Activated naive CD4-positive, alpha-beta T cell treated with anti-CD3 and anti-CD28 coated beads, Interleukin-2, amount 10 ng/mL, durations not matched to agents 7 days and 5 days (primary cell): ENCODE measurements around the gene NOS3.
A peak's percentile ranks its signal among the peaks of the same experiment; 100 is the strongest.

Source experiments
- CTCF ChIA-PET: fragments of 350-600 bp; sonication (Branson Sonifier 250); formaldehyde crosslinking; loops from one replicate; lab custom pipeline; 2021; ENCODE audit warnings: antibody characterized with exemption; lab: Charles Lee
- DNase-seq: peaks from one replicate; pipeline ENCODE4 v3.0.0-alpha.2; 2020
- H3K27ac Mint-ChIP-seq: one replicate; pipeline ENCODE4 v1.8.0; 2021; ENCODE audit warnings: mild to moderate bottlenecking, moderate library complexity, mixed read lengths
- H3K27me3 Mint-ChIP-seq: one replicate; pipeline ENCODE4 v1.8.0; 2021; ENCODE audit warnings: mild to moderate bottlenecking, mixed read lengths
- H3K36me3 Mint-ChIP-seq: one replicate; pipeline ENCODE4 v1.8.0; 2021; ENCODE audit warnings: mixed read lengths
- H3K4me1 Mint-ChIP-seq: one replicate; pipeline ENCODE4 v1.8.0; 2021; ENCODE audit warnings: mixed read lengths
- H3K4me3 Mint-ChIP-seq: one replicate; pipeline ENCODE4 v1.8.0; 2021; ENCODE audit warnings: mild to moderate bottlenecking, moderate library complexity, mixed read lengths
- H3K9me3 Mint-ChIP-seq: one replicate; pipeline ENCODE4 v1.8.0; 2021; ENCODE audit warnings: mixed read lengths

The NOS3 gene

DNA sequence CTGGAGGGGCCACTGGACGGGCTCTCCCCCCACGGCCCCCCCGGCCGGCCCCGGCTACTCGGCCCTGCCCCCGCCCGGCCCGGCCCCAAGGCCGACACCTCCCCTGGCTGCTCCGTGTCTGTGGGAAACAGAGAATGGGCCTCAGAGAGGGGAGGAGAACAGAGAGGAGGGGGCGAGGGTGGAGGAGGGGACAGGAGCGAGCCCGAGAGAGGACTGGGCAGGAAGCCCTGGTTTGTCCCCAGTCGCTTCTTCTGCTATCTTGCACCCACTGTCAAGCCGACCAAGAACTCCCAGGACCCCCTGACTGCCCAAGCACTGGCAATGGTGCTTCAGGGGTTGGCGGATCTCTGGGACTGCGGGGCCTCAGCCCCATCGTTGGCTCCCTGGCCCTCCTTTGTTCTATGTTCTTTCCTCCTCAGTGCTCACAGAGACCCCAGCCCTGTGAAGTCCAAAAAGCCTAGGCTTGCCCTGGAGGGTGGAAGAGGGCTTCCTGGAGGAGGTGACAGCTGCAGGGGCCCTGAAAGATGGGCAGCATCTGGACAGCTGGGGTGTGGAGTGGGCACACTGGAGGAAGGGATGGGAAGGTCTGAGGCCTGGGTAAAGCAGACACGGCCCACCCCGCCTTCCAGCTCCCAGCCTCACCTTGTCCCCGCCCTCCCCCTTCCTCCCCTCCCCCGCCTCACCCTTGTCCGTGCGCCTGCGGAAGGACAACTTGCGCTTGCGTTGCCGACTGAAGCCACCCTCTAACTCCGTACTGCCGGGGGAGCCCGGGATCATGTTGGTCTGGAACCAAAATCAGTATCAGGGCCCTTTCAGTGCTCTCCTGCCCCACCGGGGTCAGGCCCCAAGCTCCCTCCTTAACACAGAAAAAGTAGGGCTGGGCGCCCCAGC lies 42.8 kb upstream of the NOS3 start:
- H3K36me3 Mint-ChIP-seq: no peaks in the 10 kb centered on the region
- no peak overlapping the region for H3K27ac Mint-ChIP-seq
- CTCF ChIA-PET: interaction anchor here (1.5 kb wide), 1 partner anchor 12 kb away, joined by 4 read pairs; no protein-coding TSS in a partner anchor
- peaks cover 6% of the 10 kb centered on the region for H3K4me1 Mint-ChIP-seq
- no peak overlapping the region for H3K4me3 Mint-ChIP-seq
- H3K9me3 Mint-ChIP-seq: no peaks in the 10 kb centered on the region
- peaks cover 53% of the 10 kb centered on the region for H3K27me3 Mint-ChIP-seq
- peak; percentile 13 for DNase-seq

DNA sequence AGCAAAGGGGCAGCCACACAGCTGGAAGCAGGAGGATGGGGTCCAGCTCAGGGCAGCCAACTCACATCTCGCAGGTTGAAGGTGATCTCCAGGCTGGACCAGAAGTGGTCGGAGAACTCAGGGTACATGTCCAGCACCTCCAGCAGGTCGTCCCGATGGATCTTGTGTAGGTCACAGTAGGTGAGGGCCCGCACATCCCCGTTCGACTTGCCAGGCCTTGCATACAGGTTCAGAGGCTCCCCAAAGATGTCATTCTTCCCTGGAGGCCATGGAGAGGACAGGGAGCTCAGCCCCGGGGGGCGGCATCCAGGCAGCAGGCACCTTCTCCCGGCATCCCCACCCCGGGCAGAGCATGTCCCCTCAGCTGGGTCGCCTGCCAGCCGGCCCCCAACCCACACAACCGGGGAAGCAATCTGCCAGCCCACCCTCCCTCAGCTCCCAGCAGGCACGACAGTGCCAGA lies 42.0 kb upstream of the NOS3 start:
- no peak overlapping the region for H3K4me3 Mint-ChIP-seq
- peaks cover 57% of the 10 kb centered on the region for H3K27me3 Mint-ChIP-seq
- H3K36me3 Mint-ChIP-seq: no peaks in the 10 kb centered on the region
- DNase-seq: peak; percentile 19
- no peak overlapping the region for H3K27ac Mint-ChIP-seq
- CTCF ChIA-PET: interaction anchor here (1.0 to 1.5 kb wide), 2 partner anchors 11 to 47 kb away, joined by 3 to 4 read pairs; no protein-coding TSS in a partner anchor
- H3K9me3 Mint-ChIP-seq: no peaks in the 10 kb centered on the region
- H3K4me1 Mint-ChIP-seq: peaks cover 2% of the 10 kb centered on the region

DNA sequence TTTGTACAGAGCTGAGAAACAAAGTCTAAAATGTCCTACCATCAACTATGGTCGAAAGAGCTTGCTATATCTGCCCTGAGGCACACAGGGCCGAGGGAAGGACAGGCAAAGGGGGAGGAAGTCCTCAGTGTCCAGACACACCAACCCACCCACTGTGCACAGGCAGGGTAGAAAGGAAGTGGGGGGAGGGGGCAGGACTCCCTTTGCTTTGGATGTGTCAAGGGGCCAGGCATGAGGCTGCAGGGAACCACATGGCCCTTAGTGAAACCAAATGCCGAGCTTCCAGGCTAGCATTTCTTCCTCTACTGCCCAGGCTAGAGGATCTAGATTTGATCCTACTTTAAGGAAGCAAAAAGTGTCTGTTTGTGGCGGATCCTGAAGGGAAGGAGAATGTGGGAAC lies 41.3 kb upstream of the NOS3 start:
- no peaks in the 10 kb centered on the region for H3K9me3 Mint-ChIP-seq
- no peak overlapping the region for H3K27ac Mint-ChIP-seq
- no peaks in the 10 kb centered on the region for H3K36me3 Mint-ChIP-seq
- H3K27me3 Mint-ChIP-seq: peaks cover 58% of the 10 kb centered on the region
- H3K4me3 Mint-ChIP-seq: no peak overlapping the region
- peaks cover 2% of the 10 kb centered on the region for H3K4me1 Mint-ChIP-seq
- DNase-seq: peak; percentile 5
- CTCF ChIA-PET: interaction anchor here (1.0 kb wide), 1 partner anchor 47 kb away, joined by 3 read pairs; no protein-coding TSS in a partner anchor

DNA sequence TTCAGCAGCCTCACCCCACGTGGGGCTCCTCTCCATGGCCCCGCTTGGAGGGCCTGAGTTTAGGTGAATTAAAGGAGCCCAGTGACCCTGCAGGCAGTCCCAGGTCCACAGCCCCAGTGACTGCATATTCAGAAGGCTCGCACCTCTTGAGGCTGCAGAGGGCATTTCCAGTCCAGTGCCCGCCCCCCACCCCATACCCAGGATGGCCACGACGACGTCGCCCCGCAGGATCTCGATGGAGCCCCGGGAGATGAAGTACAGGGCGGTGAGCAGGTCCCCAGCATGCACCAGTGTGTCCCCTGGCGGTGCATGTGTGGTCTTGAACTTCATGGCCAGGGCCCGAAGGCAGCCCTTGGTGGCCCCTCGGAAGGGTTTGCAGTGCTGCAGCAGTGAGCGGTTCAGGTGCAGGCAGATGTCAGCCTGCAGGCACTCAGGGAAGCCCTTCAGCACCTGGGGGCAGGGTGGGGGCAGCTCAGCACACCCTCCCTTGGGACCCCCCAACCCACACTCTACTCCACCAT lies 40.8 kb upstream of the NOS3 start:
- Mint-ChIP-seq H3K4me1 (peaks cover 2% of the 10 kb centered on the region), H3K27me3 (peaks cover 61% of the 10 kb centered on the region), H3K27ac (no peak overlapping the region), H3K9me3 (no peaks in the 10 kb centered on the region), H3K4me3 (no peak overlapping the region), H3K36me3 (no peaks in the 10 kb centered on the region)
- no peak for DNase-seq
- CTCF ChIA-PET: no interaction called here

DNA sequence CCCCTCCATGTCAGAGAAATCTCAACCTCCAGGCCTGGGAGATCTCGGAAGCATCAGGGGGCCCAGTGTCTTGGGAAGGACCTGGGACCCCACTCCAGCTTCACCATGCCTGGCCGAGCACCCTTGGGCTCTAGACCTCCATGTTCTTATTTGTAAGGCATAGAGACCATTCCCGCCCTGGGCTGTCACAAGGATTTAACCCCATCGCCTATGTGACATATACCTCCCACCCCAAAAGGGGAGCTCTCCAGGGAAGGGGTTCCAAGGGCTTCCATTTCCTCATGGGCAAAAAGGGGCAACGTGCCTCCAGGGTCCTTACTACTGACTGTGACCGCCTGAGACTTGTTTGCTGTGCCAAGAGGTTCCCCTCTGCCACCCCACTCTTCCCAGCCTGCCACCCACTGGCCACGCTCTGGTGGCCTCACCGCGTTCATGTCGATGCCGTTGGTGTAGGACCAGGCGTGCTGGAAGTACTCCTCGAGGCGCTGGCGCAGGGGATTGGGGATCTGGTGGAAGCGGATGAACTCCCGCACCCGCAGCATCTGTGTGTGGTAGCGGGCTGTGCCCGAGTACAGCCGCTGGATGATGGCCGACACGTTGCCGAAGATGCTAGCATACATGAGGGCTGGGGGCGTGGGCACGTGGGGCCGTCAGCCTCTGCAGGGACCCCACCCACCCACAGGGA lies 40.2 kb upstream of the NOS3 start:
- no peak overlapping the region for H3K27ac Mint-ChIP-seq
- no peaks in the 10 kb centered on the region for H3K9me3 Mint-ChIP-seq
- H3K4me3 Mint-ChIP-seq: no peak overlapping the region
- no peaks in the 10 kb centered on the region for H3K36me3 Mint-ChIP-seq
- H3K27me3 Mint-ChIP-seq: peaks cover 58% of the 10 kb centered on the region
- CTCF ChIA-PET: no interaction called here
- DNase-seq: no peak
- peaks cover 2% of the 10 kb centered on the region for H3K4me1 Mint-ChIP-seq

DNA sequence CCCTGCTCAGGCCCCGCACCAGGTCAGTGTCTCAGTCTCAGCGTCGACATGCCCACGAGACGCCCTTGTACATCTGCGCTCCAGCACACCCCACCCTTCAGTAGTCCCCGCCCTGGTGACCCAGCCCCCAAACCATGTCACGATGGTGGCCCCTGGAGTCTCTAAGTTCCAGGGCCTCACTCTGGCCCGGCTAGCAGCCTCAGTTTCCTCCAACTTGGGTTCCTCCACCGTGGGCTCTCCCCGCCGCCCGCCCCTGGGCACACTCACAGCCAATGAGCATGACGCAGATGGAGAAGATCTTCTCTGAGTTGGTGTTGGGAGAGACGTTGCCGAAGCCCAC lies 39.7 kb upstream of the NOS3 start:
- Mint-ChIP-seq H3K27ac (no peak overlapping the region), H3K9me3 (no peaks in the 10 kb centered on the region), H3K4me3 (no peak overlapping the region), H3K36me3 (no peaks in the 10 kb centered on the region), H3K4me1 (peaks cover 2% of the 10 kb centered on the region), H3K27me3 (peaks cover 58% of the 10 kb centered on the region)
- no peak for DNase-seq
- CTCF ChIA-PET: interaction anchor here (1.2 kb wide), 1 partner anchor 11 kb away, joined by 4 read pairs; no protein-coding TSS in a partner anchor

DNA sequence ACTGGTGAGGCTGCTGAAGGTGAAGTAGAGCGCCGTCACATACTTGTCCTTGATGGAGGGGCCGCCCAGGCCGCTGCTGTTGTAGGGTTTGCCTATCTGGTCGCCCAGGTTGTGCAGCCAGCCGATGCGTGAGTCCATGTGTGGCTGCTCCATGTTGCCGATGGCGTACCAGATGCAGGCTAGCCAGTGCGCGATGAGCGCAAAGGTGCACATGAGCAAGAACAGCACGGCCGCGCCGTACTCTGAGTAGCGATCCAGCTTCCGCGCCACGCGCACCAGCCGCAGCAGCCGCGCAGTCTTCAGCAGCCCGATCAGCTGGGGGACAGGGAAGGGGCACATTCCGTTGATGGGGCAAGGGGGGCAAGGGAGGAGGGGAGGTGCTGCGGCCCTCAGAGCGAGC lies 39.3 kb upstream of the NOS3 start:
- CTCF ChIA-PET: interaction anchor here (1.2 kb wide), 1 partner anchor 11 kb away, joined by 4 read pairs; no protein-coding TSS in a partner anchor
- no peak for DNase-seq
- Mint-ChIP-seq H3K27me3 (peaks cover 58% of the 10 kb centered on the region), H3K4me1 (peaks cover 2% of the 10 kb centered on the region), H3K27ac (no peak overlapping the region), H3K36me3 (no peaks in the 10 kb centered on the region), H3K4me3 (no peak overlapping the region), H3K9me3 (no peaks in the 10 kb centered on the region)

DNA sequence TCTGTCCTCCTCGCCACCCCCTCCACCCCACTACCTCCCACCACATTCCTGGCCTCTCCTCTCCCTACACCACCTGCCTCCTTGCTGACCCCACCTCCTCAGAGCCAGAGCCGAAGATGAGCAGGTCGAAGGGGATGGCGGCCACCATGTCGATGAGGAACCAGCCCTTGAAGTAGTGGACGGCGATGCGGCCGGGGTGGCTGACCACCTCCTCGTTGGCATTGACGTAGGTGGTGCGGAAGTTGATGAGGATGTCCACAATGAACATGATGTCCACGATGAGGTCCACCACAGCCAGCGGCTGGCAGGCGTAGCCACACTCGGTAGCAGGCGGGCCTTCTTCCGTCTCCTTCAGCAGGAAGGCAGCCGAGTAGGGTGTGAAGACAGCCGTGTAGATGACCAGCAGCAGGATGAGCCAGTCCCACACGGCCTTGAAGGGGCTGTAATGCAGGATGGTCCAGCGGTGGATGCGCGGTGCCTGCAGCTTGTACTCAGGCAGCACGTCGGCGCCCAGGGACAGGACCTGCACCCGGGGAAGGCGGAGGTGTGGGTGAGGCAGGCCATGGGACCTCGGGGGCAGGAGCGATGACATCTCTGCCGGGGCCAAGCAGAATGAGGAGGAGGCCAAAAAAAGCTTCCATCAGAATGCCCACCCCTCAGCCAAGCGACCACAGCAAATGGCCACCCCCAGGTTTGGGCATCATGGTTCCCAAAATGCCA lies 38.3 kb upstream of the NOS3 start:
- H3K4me1 Mint-ChIP-seq: peaks cover 4% of the 10 kb centered on the region
- H3K27me3 Mint-ChIP-seq: peaks cover 63% of the 10 kb centered on the region
- no peaks in the 10 kb centered on the region for H3K36me3 Mint-ChIP-seq
- no peak overlapping the region for H3K27ac Mint-ChIP-seq
- no peak for DNase-seq
- CTCF ChIA-PET: interaction anchor here (1.2 to 1.7 kb wide), 2 partner anchors 10 to 54 kb away, joined by 4 to 5 read pairs; no protein-coding TSS in a partner anchor
- no peaks in the 10 kb centered on the region for H3K9me3 Mint-ChIP-seq
- H3K4me3 Mint-ChIP-seq: no peak overlapping the region

DNA sequence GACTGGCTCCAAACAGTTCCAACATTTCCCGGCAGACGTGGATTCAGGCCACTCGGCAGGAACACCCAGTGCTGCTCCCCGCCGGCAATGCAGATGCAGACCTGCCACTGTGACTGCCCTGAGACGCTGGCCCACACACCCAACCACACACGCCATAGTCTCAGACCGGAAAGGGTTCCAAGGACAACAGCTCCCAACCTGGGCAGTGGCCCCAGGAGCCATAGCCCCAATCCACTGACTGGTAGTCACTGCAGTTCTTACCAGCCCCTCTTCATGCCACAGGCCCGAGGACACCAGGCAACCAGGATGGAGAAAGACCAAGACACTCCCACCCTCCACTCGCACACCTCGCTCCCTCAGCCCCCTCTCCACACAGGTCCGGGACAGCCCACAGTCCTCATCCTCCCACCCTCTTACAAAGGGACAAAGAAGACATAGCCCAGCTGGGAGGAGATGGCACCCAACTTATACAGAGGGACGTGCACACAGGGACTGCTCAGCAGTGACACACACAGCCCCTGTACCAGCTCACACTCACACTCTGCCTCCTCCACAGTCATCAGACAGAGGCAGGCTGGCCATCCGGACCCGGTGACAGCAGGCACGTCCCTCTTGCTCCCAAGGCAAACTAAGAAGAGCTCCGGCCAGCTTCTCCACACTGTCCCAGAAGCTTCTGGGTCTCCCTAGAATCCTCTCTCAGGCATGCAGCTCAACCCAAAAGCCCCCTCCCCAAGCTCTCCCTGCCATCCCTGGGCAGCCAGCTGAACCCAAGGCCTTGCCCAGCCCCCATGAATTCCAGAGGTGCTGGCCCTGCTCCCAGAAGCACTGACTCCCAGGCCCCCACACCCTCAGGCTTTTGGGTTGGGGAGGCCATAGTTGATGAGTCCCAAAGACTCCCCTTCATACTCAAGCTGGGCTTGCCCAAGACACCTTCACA lies 37.5 kb upstream of the NOS3 start:
- DNase-seq: no peak
- H3K9me3 Mint-ChIP-seq: no peaks in the 10 kb centered on the region
- peaks cover 62% of the 10 kb centered on the region for H3K27me3 Mint-ChIP-seq
- H3K4me1 Mint-ChIP-seq: peaks cover 4% of the 10 kb centered on the region
- no peak overlapping the region for H3K4me3 Mint-ChIP-seq
- H3K27ac Mint-ChIP-seq: no peak overlapping the region
- CTCF ChIA-PET: interaction anchor here (0.7 to 1.7 kb wide), 4 partner anchors 9 to 55 kb away, joined by 3 to 5 read pairs (median 4); no protein-coding TSS in a partner anchor
- H3K36me3 Mint-ChIP-seq: no peaks in the 10 kb centered on the region

DNA sequence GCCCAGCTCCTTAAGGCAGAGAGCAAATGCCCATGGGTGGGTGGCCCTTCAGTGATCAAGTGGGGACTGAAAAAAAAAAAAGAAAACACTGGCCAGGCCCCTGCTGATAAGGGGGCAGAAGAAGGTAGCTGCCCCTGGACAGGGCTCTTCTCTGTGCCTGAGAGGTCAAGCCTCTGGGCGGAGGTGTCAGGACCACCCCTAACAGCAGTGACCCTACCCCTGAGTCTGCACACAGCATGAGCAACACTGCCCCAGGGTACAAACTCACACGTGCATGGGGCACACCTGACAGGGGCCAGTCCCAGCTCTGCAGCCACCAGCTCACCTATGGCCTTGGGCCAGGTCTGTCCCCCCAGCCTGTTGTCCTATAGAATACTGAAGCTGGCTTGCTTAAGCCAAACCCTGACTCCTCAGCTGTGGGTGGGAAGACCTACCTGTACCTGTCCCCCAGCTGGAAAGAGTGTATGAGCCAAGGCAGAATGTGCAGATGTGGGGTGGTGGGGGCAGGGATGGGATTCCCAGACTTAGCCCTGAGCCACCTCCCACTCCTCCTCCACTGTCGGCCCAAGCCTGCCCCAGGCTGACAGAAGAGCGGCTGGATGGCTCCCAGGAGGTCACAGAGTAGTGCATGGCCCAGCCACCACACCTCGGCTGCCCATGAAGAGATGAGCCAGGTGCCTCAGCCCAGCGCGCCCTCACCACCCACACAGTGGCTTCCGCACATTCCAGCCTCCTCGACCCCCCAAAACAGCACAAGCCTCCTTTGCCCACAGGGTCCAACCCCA lies 36.4 kb upstream of the NOS3 start:
- no peak for DNase-seq
- no peaks in the 10 kb centered on the region for H3K36me3 Mint-ChIP-seq
- no peak overlapping the region for H3K27ac Mint-ChIP-seq
- H3K4me3 Mint-ChIP-seq: no peak overlapping the region
- H3K9me3 Mint-ChIP-seq: no peaks in the 10 kb centered on the region
- CTCF ChIA-PET: interaction anchor here (1.0 to 1.7 kb wide), 4 partner anchors 8 to 56 kb away, joined by 3 to 5 read pairs (median 4); no protein-coding TSS in a partner anchor
- peaks cover 11% of the 10 kb centered on the region for H3K4me1 Mint-ChIP-seq
- peaks cover 66% of the 10 kb centered on the region for H3K27me3 Mint-ChIP-seq

DNA sequence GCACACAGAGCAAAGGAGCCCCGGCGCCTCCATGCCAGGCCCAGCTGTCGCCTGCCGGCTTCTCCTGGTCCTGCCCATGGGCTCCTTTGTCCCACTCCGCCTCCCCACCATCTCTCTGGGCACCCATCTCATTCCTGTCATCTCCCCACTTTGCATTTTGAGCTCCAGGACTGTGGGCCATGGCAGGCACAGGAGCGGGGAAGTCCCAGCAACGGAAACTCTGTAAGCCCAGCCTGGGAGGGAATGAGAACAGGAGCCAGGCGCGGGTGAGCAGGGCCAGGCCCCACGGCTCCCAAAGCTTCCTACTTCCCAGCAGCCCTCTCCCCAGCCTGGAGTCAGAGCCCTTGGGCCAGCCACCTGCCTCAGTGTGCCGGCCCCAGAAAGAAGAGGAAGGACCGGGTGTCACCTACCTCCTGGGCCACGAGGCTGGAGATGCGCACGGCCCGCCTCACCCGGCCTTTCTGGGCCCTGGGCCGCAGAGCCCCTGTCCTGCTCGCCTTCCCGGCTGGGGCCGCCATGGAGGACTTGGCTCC lies 35.8 kb upstream of the NOS3 start:
- no peak overlapping the region for H3K4me3 Mint-ChIP-seq
- no peaks in the 10 kb centered on the region for H3K36me3 Mint-ChIP-seq
- DNase-seq: no peak
- peaks cover 14% of the 10 kb centered on the region for H3K4me1 Mint-ChIP-seq
- H3K27me3 Mint-ChIP-seq: peaks cover 71% of the 10 kb centered on the region
- H3K27ac Mint-ChIP-seq: no peak overlapping the region
- no peaks in the 10 kb centered on the region for H3K9me3 Mint-ChIP-seq
- CTCF ChIA-PET: interaction anchor here (1.0 kb wide), 2 partner anchors 8 to 31 kb away, joined by 3 to 4 read pairs; no protein-coding TSS in a partner anchor
